Bladder microvascular endothelial cell (primary cell): Measurements from ENCODE around the gene GNL2. TPM values are rescaled to one million over a fixed set of nuclear protein-coding genes. Genes with fewer than 3 reads are reported as not detected.

Experiments
- total RNA-seq: library from RNA; depleted of rRNA; stranded (reverse); fragments of >200 nt; gene quantifications from 2 replicates; pipeline ENCODE4 v1.2.3, GENCODE V29; 2014

Gene GNL2
- total RNA-seq, result 42.1 and 79.9 TPM in 2 replicates

GRCh38 chr1:37595440-37596181, at the start of gene GNL2:
Gene GNL2, minus strand, starts transcription at chr1:37595937. Its CDS starts 115 bp downstream, at chr1:37595822.

DNA sequence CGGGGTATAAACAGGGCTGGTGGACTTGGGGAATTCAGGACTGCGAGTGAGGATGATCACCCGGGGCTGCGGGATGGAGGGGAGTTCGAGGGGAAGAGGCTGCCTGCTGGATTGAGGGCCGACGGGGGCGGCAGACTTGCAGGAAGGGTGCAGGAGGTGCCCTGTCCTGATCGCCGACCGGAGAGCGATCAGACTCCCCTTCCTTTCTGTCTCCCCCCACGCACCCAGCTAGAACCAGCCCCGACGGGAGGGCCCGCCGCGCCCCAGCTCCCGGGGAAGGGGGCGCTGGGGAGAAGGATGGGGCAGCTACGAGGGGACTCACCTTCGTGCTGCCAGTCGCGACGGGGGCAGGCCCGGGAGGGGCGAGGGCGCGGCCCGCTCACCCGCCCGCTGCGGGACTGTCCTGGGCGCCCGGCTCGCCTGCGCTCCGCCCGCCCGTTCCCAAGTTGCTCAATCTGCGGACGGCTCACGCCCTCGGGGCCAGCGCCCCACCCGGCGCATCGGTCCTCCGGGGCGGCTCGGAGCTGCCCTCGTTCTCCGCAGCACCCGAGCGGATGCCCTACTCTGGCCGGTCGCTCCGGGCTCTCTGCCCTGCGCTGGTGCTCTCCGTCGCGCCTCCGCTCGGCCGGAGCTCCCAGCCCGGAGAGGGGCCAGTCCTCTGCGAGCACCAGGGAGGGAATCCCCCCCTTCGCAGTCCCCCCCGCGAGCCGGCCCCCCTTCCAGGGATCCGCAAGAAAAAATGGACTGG, 38.7 kb upstream of the GNL2 start, which contains the start of gene RSPO1:
Gene RSPO1, minus strand, starts transcription at position 649 of the 748 bp plus-strand sequence. CDS start 5,231 bp downstream, outside the sequence.

GRCh38 chr1:37556712-37557196, 39.0 kb downstream of the GNL2 start, which contains the start of gene DNALI1:
Gene DNALI1, plus strand, starts transcription at chr1:37556940. Its CDS starts 55 bp downstream, at chr1:37556995.

GRCh38 chr1:37553927-37554808, 41.6 kb downstream of the GNL2 start, which contains the start of gene SNIP1:
Gene SNIP1, minus strand, starts transcription at chr1:37554293. Its CDS starts 64 bp downstream, at chr1:37554229.

Other genes with a start within 250 kb of the GNL2 start
- 4.4 and 6.6 TPM in 2 replicates for gene ZC3H12A, start 121.4 kb downstream of the GNL2 start, total RNA-seq
- gene MEAF6, start 81.2 kb downstream of the GNL2 start, total RNA-seq, result 36.1 and 55.7 TPM in 2 replicates
- 10.2 and 17.7 TPM in 2 replicates for gene SNIP1, start 41.6 kb downstream of the GNL2 start, total RNA-seq
- gene DNALI1, start 39.0 kb downstream of the GNL2 start, total RNA-seq, result 0.65 and 1.2 TPM in 2 replicates
- gene RSPO1, start 39.0 kb upstream of the GNL2 start, total RNA-seq, result not detected in 2 replicates
- 6.7 and 10.4 TPM in 2 replicates for gene CDCA8, start 96.6 kb upstream of the GNL2 start, total RNA-seq
- under 0.01 TPM in 1 of 2 replicates, not detected in the other for gene EPHA10, start 169.2 kb upstream of the GNL2 start, total RNA-seq
- gene MANEAL, start 197.9 kb upstream of the GNL2 start, total RNA-seq, result 0.32 and 1.6 TPM in 2 replicates
- gene C1orf122, start 211.9 kb upstream of the GNL2 start, total RNA-seq, result 7.4 and 8.8 TPM in 2 replicates
- gene YRDC, start 212.3 kb upstream of the GNL2 start, total RNA-seq, result 12.5 and 18.0 TPM in 2 replicates